UCSD-AML1 (cell line): ENCODE data around the gene SMAD7.

Source experiments
- DNase-seq: peaks from one replicate; lab custom pipeline; 2025; ENCODE audit not compliant: unreplicated experiment; lab: John Stamatoyannopoulos, UW

The SMAD7 gene

GRCh38 chr18:48961547-48961946, 10.8 kb upstream of the SMAD7 start:
- DNase-seq, result no peak

- no peak for DNase-seq
Measured at GRCh38 chr18:48959921-48960920, 9.5 kb upstream of the SMAD7 start.

- DNase-seq, result no peak
Measured at GRCh38 chr18:48959551-48959920, 8.8 kb upstream of the SMAD7 start.

- DNase-seq, result no peak
Measured at GRCh38 chr18:48958951-48959350, 8.2 kb upstream of the SMAD7 start.

- no peak for DNase-seq
Measured at GRCh38 chr18:48957616-48958015, 6.9 kb upstream of the SMAD7 start.

- no peak for DNase-seq
Measured at GRCh38 chr18:48957136-48957535, 6.4 kb upstream of the SMAD7 start.

- DNase-seq, result no peak
Measured at GRCh38 chr18:48956356-48956755, 5.6 kb upstream of the SMAD7 start.

GRCh38 chr18:48955830-48956261, 5.1 kb upstream of the SMAD7 start:
- no peak for DNase-seq

GRCh38 chr18:48954886-48955819, 4.4 kb upstream of the SMAD7 start:
- DNase-seq, result no peak

- no peak for DNase-seq
Measured at GRCh38 chr18:48953104-48953706, 2.4 kb upstream of the SMAD7 start.

- peak; percentile 73 for DNase-seq
Measured at GRCh38 chr18:48952287-48953103, 1.7 kb upstream of the SMAD7 start.

GRCh38 chr18:48951448-48952286, 902 bp upstream of the SMAD7 start:
- DNase-seq, result peak; percentile 77

- peak; percentile 53 for DNase-seq
Measured at GRCh38 chr18:48949606-48950535, 894 bp downstream of the SMAD7 start.

GRCh38 chr18:48949050-48949605, 1.6 kb downstream of the SMAD7 start:
- peak; percentile 57 for DNase-seq

GRCh38 chr18:48948112-48949049, 2.4 kb downstream of the SMAD7 start:
- peak; percentile 45 for DNase-seq

GRCh38 chr18:48947560-48947959, 3.2 kb downstream of the SMAD7 start:
- no peak for DNase-seq

GRCh38 chr18:48947092-48947491, 3.7 kb downstream of the SMAD7 start:
- no peak for DNase-seq
